ENCODE results near the gene CD7.

The CD7 gene

DNA sequence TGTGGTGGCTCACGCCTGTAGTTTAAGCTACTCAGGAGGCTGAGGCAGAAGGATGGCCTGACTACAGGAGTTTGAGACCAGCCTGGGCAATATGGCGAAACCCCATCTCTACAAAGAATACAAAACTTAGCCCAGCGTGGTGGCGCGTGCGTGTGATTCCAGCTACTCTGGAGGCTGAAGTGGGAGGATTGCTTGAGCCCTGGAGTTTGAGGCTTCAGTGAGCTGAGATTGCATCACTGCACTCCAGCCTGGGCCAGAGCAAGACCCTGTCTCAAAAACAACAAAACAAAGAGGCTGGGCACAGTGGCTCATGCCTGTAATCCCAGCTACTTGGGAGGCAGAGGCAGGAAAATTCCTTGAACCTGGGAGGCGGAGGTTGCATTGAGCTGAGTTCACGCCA is 36.9 kb downstream of the CD7 start:
- DNase-seq (ENCODE audit: low read depth in 1 of 2, low spot score in 1 of 2), result no peak

DNA sequence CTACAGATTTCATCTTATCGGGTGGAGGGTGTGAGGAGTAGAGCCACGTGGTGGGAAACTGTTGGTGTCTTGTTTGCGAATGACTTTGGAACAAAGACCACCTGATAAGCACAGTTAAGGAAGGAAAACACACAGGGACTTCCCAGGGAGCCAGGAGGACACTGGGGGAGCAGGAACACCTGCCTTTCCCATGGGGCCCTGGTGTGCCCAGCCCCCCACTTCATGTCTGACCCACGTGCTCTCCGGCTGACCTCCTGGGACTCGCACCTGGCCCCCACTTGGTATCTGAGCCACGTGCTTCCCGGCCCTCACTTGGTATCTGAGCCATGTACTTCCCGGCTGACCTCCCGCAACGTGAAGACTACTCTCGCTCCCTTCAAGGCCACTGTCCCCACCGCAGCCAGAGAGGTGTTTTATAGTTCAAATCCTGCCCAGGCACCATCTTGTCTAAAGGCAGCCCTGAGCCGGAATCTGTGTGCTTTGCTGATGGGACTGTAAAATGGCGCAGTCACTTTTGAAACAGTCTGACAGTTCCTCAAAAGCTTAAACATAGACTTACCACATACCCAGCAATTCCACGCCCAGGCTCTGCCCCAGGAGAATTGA is 38.5 kb downstream of the CD7 start:
- DNase-seq (ENCODE audit: low read depth in 1 of 2, low spot score in 1 of 2), result no peak

DNA sequence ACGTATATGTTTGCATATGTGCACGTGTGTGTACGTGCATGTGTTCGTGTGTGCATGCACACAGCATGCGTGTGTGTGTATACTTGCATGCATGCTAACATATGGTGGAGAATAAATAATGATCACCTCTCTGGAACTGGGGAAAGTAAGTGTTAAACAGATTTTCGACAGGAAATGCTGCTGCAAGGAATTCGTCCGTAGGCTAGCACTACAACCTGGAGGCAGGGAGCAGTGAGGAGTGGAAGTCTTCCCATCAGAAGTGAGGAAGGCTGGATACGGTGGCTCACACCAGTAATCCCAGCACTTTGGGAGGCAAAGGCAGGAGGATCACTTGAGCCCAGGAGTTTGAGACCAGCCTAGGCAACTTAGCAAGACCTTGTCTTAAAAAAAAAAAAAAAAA is 39.1 kb downstream of the CD7 start:
- no peak for DNase-seq (ENCODE audit: low read depth in 1 of 2, low spot score in 1 of 2)

DNA sequence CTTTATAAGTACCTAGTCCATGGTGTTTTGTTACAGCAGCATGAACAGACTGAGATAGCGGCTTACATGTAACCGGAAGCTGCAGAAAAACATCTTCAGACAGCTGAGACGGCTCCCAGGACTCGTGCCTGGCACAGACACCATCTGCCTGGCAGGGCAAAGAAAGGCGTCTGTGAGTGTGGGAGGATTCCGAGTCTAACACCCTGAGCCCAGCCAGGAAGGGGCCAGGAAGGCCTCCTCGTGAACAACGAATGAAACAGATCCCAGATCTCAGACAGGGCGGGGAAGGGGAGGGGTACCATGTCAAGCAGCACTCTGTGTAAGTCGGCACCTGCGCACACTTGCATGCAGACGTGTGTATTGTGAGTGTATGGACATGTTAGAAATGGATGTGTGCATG is 39.6 kb downstream of the CD7 start:
- no peak for DNase-seq (ENCODE audit: low read depth in 1 of 2, low spot score in 1 of 2)

DNA sequence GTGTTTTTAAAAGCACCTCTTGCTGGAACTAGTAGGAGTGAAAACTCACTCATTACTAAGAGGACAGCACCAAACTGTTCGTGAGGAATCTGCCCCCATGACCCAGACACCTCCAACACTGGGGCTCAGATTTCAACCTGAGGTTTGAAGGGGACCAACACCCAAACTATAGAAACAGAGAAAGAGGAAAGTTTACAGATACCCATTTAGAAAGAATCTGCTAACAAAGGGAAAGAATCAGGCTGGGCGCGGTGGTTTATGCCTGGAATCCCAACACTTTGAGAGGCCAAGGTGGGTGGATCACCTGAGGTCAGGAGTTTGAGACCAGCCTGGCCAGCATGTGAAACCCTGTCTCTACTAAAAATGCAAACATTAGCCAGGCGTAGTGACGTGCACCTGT is 40.5 kb downstream of the CD7 start:
- no peak for DNase-seq (ENCODE audit: low read depth in 1 of 2, low spot score in 1 of 2)

DNA sequence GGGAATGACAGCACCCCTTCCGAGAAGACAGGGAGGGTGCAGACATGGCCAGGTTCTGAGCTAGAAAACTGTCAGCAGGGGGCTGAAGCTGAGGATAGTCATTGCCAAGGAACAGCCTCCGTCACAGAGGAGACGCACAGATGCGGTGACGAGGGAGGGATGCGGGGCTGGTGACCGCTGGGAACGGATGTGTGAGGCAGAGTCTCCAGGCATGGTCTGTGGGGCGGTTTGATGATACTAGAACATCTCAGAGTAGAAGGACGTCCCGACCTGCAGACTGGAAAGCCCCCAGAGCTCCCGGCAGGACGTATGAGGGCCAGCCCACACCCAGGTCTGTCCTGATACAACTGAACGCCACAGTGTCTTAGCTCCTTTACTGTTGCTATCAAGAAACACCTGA is 42.1 kb downstream of the CD7 start:
- DNase-seq (ENCODE audit: low read depth in 1 of 2, low spot score in 1 of 2), result no peak

DNA sequence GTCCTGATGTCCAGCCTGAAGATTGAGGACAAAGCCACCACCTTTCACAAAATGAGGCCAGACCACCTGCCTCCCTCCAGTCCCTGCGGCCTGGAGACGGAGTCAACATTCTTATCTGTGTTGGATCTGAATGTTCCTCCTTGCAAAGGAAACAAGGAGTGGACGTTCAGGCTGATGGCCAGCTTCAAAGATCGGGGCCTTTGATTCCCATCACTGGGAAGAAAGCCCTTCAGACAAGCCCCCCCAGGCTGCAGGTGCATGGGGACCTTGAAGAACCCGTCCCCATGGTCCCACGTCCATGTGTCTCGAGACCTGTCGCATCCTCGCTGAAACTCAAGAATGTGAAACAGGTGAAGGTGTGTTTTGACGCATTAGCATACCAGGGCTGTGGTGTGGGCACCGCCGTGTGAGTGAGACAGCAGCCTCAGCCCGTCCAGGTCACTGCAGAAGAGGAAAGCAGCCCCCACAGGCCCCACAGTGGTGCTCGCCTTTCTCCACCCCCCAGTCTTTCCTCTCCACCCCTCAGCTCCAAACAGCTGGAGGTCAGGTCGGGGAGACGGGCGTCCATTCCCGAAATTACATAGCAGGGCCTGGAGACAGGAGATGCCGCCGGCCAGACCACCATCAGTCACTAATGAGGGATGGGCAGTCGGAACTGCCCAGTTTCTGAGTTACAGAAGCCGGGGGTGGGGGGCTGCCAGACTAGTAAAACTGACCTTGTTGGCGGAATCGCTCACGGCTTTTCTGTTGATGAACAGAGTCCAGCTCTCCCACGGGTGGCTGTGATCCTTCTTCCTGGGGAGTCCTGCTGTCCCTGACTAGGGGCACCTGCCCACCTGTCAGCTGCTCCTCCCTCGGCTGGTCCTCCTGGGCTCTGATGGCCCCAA is 43.0 kb downstream of the CD7 start:
- DNase-seq (ENCODE audit: low read depth in 1 of 2, low spot score in 1 of 2), result no peak

DNA sequence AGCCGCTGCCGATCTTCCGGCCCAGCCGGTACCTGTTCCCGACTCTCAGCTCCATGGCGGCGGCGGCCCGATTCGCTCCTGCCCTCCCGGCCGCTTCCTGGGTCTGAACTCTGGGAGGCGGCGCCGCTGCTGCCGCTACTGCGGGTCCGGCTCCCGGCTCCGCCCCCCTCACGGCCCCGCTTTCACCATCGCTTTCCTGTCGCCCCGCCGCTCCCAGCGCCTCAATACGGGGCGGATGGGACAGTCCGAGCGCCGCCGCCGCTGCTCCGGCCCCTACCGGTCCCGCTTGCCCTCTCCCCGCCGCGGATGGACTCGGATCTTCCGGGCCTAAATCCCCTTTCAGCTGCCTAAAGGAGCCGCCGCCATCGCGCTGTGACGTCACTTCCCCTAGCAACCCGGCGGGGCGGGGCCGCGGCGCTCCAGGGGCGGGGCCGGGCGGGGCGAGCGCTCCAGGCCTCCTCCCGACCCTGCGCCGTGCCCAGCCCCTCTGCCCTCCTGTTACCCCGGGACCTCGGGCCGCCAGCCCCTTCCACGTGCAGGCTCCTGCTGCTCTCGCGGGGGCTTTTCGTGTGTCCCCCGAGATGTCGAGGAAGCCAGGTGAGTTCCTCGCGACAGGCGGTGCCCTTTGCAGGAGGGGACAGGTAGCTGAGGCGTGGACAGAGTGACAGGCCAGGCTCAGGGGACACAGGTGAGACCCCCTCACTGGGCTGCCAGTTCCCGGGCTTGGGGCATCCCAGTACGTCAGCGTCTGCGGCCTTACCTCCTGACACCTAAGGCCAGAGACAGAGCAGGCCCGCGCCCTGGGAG is 43.9 kb downstream of the CD7 start, which contains the start of gene CSNK1D:
CSNK1D (minus strand) TSS at position 374 of the 807 bp plus-strand sequence; CDS start at position 55, 319 bp downstream.
- peak; percentile 90 to 94 for DNase-seq (ENCODE audit: low read depth in 1 of 2, low spot score in 1 of 2)

DNA sequence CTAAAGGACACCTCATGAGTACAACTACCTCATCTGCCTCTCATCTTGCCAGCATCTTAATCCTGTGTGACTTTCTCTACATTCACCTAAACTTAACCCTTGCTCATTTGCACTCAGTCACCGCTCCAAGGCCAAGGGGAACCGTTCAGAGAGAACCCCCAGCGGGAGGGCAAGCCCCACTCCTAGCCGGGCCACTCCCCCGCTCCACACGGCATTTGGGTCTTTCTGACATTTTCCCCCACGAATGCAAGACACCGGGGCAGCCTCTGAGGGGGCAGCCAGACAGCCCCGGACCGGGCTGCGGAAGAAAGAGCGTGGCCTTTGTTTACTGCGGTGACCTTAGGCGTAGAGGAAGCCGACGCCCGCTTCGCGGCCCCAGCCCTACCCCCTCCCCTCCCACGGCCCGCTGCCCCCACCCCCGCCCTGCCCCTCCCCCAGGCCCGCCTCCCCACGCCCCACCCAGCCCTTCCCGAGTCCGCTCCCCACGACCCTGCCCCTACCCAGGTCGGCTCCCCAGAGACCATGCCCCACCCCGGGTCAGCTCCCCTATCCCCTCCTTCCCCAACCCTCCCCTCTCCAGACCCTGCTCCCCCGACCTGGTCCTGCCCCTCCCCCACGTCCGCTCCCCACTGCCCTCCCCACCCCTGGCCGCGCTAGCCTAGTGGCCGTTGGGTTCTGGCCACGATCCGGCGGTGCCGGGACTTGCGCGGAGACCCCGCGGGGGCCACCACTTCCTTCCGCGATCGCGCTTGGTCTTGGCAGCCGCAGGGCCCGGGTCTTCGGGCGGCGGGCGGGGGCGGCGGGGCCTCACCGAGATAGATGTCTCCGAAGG is 44.7 kb downstream of the CD7 start:
- DNase-seq (ENCODE audit: low read depth in 1 of 2, low spot score in 1 of 2), result peak in 1 of 2 donors; percentile 19

DNA sequence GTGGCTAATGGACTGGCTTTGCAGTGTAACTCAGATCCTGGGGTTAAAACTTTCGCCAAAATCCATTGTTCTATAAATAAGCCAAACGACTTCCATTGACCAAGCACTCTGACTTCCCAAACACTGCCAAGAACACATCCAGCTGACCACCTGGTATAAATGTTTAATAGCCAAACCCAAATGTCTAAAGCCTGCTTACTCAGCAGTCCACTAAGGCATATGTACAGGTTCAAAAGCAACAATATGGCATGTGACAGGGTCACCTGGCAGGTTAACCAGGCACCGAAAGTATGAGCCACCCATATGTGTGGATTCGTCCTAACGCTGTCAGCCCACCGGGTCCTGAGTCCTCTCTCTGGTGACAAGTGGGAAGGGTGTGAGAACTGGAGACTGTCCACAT is 46.0 kb downstream of the CD7 start:
- DNase-seq (ENCODE audit: low read depth in 1 of 2, low spot score in 1 of 2), result no peak

DNA sequence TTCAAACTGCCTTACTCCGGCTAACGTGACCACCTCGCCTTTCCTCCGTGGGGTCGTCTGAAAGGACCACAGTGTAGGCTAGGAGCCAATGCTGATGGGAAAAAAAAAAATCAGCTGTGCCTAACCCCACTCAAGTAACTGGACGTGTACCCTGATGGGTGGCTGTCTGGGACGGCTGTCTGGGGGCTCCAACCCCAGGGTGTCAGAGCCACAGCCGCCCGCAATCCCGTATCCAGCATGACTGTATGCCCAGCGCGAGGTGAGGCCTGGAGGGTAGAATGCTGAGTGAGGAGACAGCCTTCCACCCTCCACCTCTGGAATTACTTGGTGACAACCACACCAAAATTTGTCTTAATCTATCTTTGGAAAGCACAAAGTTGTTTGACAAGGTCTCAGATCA is 46.8 kb downstream of the CD7 start:
- DNase-seq (ENCODE audit: low read depth in 1 of 2, low spot score in 1 of 2), result no peak

DNA sequence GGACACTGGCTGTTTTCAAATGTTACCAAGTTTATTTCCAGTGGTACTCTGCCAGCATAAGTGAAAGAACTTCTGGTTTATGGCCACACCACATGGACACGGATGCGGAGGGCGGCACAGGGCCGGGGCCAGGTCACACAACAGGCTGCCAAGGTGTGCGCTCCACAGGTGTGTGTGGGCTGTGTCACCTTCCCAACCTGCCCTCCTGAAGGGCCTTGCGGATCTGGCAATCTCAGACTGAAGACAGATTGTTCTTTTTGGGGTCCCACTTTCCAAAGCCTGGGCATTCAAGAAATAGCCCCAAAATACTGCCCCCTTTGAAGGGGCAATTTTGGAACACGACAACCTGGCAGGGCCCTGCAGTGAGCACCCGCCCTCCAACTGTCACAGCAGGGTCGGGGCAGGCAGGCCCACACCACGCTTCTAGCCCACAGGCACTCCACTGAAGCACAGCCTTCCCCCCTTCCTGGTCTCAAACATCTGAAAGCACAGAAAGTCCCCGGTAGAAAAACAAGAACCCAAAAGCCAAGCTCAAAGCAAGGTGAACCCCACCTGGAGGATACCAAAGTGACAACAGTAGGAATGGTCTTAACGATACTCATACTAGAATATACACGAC is 47.4 kb downstream of the CD7 start:
- no peak for DNase-seq (ENCODE audit: low read depth in 1 of 2, low spot score in 1 of 2)

DNA sequence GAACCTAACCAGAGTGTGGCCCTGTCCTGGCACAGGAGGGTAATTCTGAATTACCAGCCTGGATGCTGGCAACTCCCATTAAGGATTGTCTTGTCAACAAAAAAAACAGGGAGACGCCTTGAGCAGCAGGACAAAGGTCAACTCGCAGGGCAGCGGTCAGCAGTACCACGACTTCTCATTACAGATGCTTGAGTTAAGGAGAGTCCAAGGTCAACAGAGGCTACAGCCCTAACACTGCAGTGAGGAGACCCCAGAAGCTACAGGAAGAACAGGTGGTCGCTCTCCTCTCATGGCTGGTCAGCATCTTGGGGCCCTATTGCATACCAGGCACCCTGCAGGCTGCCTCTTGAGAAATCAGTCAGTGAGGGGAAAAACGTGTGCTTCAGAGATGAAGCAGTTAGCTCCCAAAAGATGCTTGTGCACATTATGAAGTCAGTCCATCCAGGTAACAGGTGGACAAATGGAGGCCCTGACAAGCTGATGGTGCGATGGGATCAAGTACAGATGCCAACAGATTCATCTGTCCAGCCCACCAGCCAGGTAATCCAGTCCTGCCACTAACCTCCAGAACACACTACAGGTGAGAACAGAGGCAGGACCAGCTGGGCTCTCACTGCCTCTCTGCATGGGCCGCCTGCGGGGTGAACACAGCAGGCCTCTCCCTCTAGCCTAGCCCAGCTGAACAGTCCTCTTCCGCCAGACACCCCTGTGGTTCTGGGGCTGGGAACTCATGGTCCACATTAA is 48.1 kb downstream of the CD7 start:
- DNase-seq (ENCODE audit: low read depth in 1 of 2, low spot score in 1 of 2), result no peak

DNA sequence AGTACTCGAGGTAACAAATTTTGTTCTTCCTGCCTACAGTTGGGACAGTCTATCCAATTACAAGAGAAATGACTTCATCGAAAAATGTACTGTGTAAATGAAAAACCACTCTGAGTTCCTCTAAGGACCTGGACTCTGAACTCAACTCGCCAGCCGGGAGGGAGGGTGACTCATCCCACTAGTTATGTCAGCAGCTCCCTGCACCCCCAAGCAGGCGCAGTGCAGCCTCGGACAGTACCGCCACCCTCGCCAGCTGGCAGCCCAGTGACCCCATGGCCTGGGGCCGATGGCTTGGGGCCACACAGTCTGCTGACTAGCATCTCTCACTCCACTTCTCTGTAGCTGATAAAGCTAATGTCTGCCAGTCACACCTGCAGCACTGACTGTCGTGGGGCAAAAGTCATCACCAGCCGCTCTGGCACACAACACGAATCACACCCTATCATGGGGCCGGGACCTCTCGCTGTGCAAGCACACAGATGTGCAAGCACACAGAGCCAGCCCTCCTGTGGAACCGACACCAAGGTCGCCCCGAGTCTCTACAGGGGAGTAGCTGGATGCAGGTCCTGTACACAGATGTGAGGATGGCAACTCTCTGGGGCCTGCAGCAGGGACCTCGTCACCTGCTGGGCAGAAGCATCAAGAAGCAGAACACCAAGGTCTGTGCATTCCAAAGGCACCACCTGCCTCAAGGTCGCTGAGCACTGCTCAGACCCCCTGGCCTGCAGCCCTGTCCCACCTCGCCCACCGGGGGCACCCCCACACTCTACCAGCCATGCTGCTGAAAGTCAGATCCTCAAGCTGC is 49.6 kb downstream of the CD7 start:
- DNase-seq (ENCODE audit: low read depth in 1 of 2, low spot score in 1 of 2), result no peak

DNA sequence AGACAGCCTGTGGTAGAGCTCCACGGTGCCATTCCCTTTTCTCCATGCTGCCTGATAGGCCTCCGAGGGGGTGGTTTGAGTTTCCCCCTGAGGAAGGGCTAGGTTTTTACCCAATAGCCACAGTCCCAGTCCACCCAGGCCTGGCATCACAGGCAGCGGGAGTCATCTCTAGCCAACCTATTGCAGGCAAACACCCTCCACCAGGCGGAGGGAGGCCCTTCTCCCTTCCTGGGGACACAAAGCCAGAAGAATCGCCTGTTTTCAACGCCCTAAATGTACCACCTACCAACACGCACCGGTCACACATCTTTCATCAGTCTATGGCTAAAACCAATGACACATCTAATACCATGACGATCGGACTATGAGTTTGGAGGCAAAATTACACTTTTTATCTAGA is 51.3 kb downstream of the CD7 start:
- no peak for DNase-seq (ENCODE audit: low read depth in 1 of 2, low spot score in 1 of 2)

Measured in stimulated activated CD4-positive, alpha-beta T cell treated with anti-CD3 and anti-CD28 coated beads, Interleukin-15, amount 100 ng/mL, for 1 hour (primary cell).